ENCODE results near the gene ANKLE2. TPM values are rescaled to one million over a fixed set of nuclear protein-coding genes. Genes with fewer than 3 reads are reported as not detected.

The ANKLE2 gene
- polyA plus RNA-seq, 1 donor (not counting 4 experiments of a cell fraction or from before 2014, with no cell fraction given), result 109 TPM

GRCh38 chr12:132675757-132676432 is 85.7 kb downstream of the ANKLE2 start:
- dilution Hi-C loops (cut with MboI; ENCODE audit: extremely low pct_ligation_motif_present, low sequenced_read_pairs), result no loop called here
- H3K79me2 ChIP-seq (ENCODE audit: control insufficient read depth, insufficient read depth, low read length), result peaks cover 13% of the 10 kb centered on the region
- peaks cover 3% of the 10 kb centered on the region for H4K20me1 ChIP-seq (ENCODE audit: control insufficient read depth, extremely low read depth, insufficient read depth, low read length)
- H3K9me3 ChIP-seq (ENCODE audit: control insufficient read depth, low read depth, low read length), result no peaks in the 10 kb centered on the region
- H3K4me2 ChIP-seq (ENCODE audit: control insufficient read depth, extremely low read depth, insufficient read depth, low read depth, low read length), result no peak overlapping the region
- peaks cover 24 to 37% of the 10 kb centered on the region in 2 experiments for H3K36me3 ChIP-seq (ENCODE audit: control insufficient read depth in 2 of 2, extremely low read depth in 1 of 2, insufficient read depth in 2 of 2, low read length in 2 of 2)
- no peak overlapping the region for H2AFZ ChIP-seq (ENCODE audit: control insufficient read depth, low read length)
- H3K27me3 ChIP-seq (ENCODE audit: control insufficient read depth, extremely low read depth, insufficient read depth, low read length), result no peaks in the 10 kb centered on the region
- no peaks in the 10 kb centered on the region for H3K9me1 ChIP-seq (ENCODE audit: control insufficient read depth, extremely low read depth, insufficient read depth, low read length)
- DNase-seq (ENCODE audit: low read depth, low spot score), result no peak
- no peaks in the 10 kb centered on the region for H3K4me1 ChIP-seq (ENCODE audit: control insufficient read depth, extremely low read depth, insufficient read depth, low read length)
- TF ChIP-seq EZH2 (IDR thresholded peaks at IDR 0.05; ENCODE audit: low read length), result no peak
- TF ChIP-seq CTCF (optimal IDR thresholded peaks at IDR 0.05 in 1 of 3, IDR thresholded peaks at IDR 0.05 in 1 of 3, conservative IDR thresholded peaks at IDR 0.05 in 1 of 3; ENCODE audit: extremely low read depth in 1 of 3, insufficient read depth in 2 of 3, low read length in 3 of 3), result no peak
- H3K4me3 ChIP-seq (ENCODE audit: control insufficient read depth in 2 of 3, extremely low read depth in 1 of 3, insufficient read depth in 2 of 3, low read depth in 1 of 3, low read length in 3 of 3), result no peak overlapping the region
- no peak overlapping the region for H3K9ac ChIP-seq (ENCODE audit: control insufficient read depth, extremely low read depth, insufficient read depth, low read length)
- no peak for FAIRE-seq
- no peak overlapping the region for H3K27ac ChIP-seq (ENCODE audit: control insufficient read depth, insufficient read depth, low read length)

Small RNA genes lying within 50 kb of the gene (small RNA-seq; reads per million reads assigned to genes)
- gene RNA5SP379 (ENCODE audit: insufficient read length in 3 of 3, low read depth in 3 of 3, low replicate concordance in 1 of 3), result 0 reads per million in 3 experiments

Other genes with a start within 250 kb of the ANKLE2 start
- gene LRCOL1, start 151.2 kb downstream of the ANKLE2 start, polyA plus RNA-seq, result not detected in 3 replicates
- not detected in 3 replicates for gene P2RX2, start 143.1 kb downstream of the ANKLE2 start, polyA plus RNA-seq
- gene POLE, start 74.5 kb downstream of the ANKLE2 start, polyA plus RNA-seq, result 12.1 to 18.0 TPM (median 14.8 TPM) in 3 replicates
- 16.8 to 18.0 TPM (median 17.2 TPM) in 3 replicates for gene PXMP2, start 74.2 kb downstream of the ANKLE2 start, polyA plus RNA-seq
- 31.5 to 42.3 TPM (median 39.1 TPM) in 3 replicates for gene PGAM5, start 51.0 kb downstream of the ANKLE2 start, polyA plus RNA-seq
- gene GOLGA3, start 67.0 kb upstream of the ANKLE2 start, polyA plus RNA-seq, result 10.5 to 23.5 TPM (median 11.0 TPM) in 3 replicates
- gene CHFR, start 125.8 kb upstream of the ANKLE2 start, polyA plus RNA-seq, result 32.7 to 42.2 TPM (median 35.8 TPM) in 3 replicates
- 4.3 to 12.5 TPM (median 11.4 TPM) in 3 replicates for gene ZNF605, start 194.5 kb upstream of the ANKLE2 start, polyA plus RNA-seq
- 3.7 to 5.2 TPM (median 4.5 TPM) in 3 replicates for gene ZNF26, start 224.5 kb upstream of the ANKLE2 start, polyA plus RNA-seq

Measured in keratinocyte (primary cell).